ENCODE measurements around the gene TH. TPM values are rescaled to one million over a fixed set of nuclear protein-coding genes. Genes with fewer than 3 reads are reported as not detected.

TH gene
- total RNA-seq, 1 experiment from 2014 or later, result not detected

DNA sequence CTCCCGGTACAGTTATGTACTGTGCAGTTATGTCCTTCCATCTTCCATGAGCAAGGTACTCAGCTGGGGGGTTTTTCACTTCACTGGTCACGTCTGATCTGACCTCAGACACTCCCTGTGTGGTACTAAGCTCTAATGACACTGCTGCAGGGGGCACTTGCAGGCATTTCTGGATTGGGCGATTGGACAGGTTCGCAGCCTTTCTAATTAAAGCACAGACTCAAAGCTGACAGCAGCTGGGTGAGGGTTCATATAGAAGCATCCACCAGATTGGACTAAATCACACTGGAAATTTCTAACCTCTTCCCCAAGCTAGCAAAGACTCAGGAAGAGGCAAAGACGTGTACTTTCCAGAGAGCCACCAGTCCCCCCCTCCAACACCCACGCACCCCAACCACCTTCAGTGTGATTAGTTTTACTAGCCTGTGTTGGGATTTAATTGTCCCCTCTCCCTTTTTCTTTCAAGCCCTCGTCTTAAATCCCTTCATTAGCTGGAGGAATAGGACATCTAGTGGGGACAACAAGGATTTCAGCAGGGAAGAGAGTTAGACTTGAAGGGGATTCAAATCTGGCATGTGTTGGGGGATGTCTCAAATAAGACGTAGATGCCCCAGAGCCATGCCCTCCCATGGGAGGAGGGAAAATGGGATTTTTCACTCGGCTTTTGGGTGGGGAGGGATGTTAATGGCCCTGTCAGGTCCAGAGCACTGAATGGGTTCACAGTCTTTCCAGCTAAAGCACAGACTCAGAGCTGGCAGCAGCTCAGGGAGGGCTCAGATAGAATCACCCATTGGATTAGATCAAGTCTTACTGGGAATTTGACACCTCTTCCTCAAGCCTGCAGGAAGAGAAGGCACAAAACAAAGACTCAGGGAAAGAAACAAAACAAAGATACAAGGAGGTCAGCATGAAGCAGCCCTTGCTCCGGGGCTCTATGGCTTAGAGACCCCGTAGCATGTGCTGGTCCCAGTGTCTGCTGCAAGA, 21.5 kb downstream of the TH start:
- H3K9me3 Mint-ChIP-seq (ENCODE audit: unreplicated experiment), result no peaks in the 10 kb centered on the region

GRCh38 chr11:2149460-2149859, 22.2 kb downstream of the TH start:
- POLR2A ChIA-PET, result interaction anchor here (0.5 kb wide), 1 partner anchor 48 kb away, joined by 3 read pairs; no protein-coding TSS in a partner anchor
- Histone ChIP-seq H3K36me3 (ENCODE audit: control insufficient read depth, insufficient read depth, low read length) (no peaks in the 10 kb centered on the region), H3K4me3 (ENCODE audit: low read depth, low read length) (no peak overlapping the region), H3K4me1 (no peaks in the 10 kb centered on the region; the same call in 1 of the 2 replicates), H3K27me3 (replicated peaks; ENCODE audit: control insufficient read depth, insufficient read depth, low read length) (peaks cover 2% of the 10 kb centered on the region), H3K9me3 (no peaks in the 10 kb centered on the region)
- BruUV-seq (replicated peaks), result no TSS peak
- no peak overlapping the region for H3K27ac Mint-ChIP-seq (ENCODE audit: unreplicated experiment)
- H3K4me1 Mint-ChIP-seq (ENCODE audit: low read depth, unreplicated experiment), result no peaks in the 10 kb centered on the region
- peaks cover 6% of the 10 kb centered on the region for H3K36me3 Mint-ChIP-seq (ENCODE audit: insufficient read depth, unreplicated experiment)
- TF ChIP-seq, protein P1, sequence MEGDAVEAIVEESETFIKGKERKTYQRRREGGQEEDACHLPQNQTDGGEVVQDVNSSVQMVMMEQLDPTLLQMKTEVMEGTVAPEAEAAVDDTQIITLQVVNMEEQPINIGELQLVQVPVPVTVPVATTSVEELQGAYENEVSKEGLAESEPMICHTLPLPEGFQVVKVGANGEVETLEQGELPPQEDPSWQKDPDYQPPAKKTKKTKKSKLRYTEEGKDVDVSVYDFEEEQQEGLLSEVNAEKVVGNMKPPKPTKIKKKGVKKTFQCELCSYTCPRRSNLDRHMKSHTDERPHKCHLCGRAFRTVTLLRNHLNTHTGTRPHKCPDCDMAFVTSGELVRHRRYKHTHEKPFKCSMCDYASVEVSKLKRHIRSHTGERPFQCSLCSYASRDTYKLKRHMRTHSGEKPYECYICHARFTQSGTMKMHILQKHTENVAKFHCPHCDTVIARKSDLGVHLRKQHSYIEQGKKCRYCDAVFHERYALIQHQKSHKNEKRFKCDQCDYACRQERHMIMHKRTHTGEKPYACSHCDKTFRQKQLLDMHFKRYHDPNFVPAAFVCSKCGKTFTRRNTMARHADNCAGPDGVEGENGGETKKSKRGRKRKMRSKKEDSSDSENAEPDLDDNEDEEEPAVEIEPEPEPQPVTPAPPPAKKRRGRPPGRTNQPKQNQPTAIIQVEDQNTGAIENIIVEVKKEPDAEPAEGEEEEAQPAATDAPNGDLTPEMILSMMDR (IDR thresholded peaks at IDR 0.05; ENCODE audit: insufficient read depth in 1 of 2, low read depth in 1 of 2, low read length in 1 of 2, severe bottlenecking in 1 of 2, unreplicated experiment in 1 of 2), result no peak
- CTCF ChIA-PET, result interaction anchor here (1.0 to 11.5 kb wide), 28 partner anchors 10 to 509 kb away, joined by 3 to 188 read pairs (median 29); partner anchors contain the start of genes CTSD, IGF2, INS and SYT8
- H3K9me3 Mint-ChIP-seq (ENCODE audit: unreplicated experiment), result no peaks in the 10 kb centered on the region
- DNase-seq, result no peak
- no peak overlapping the region for H3K4me3 Mint-ChIP-seq (ENCODE audit: unreplicated experiment)
- intact Hi-C loops (cut with micrococcal nuclease; ENCODE audit: unreplicated experiment), result no loop called here
- H3K27me3 Mint-ChIP-seq (ENCODE audit: insufficient read depth, unreplicated experiment), result peaks cover 4% of the 10 kb centered on the region

More for the DNA sequence above, 21.5 kb downstream of the TH start:
- TF ChIP-seq, protein P1 (IDR thresholded peaks at IDR 0.05; ENCODE audit: insufficient read depth in 1 of 2, low read depth in 1 of 2, low read length in 1 of 2, severe bottlenecking in 1 of 2, unreplicated experiment in 1 of 2), result peak; percentile 70 to 81
- ChIA-PET CTCF (interaction anchor here (0.5 to 11.5 kb wide), 53 partner anchors 11 to 558 kb away, joined by 3 to 188 read pairs (median 10); partner anchors contain the start of genes CTSD, IGF2, INS and MRPL23), POLR2A (interaction anchor here (0.5 to 0.8 kb wide), 2 partner anchors 47 to 268 kb away, joined by 3 read pairs; no protein-coding TSS in a partner anchor)
- Mint-ChIP-seq H3K36me3 (ENCODE audit: insufficient read depth, unreplicated experiment) (peaks cover 6% of the 10 kb centered on the region), H3K4me3 (ENCODE audit: unreplicated experiment) (no peak overlapping the region), H3K4me1 (ENCODE audit: low read depth, unreplicated experiment) (no peaks in the 10 kb centered on the region), H3K27ac (ENCODE audit: unreplicated experiment) (no peak overlapping the region), H3K27me3 (ENCODE audit: insufficient read depth, unreplicated experiment) (peaks cover 4% of the 10 kb centered on the region)
- Histone ChIP-seq H3K4me3 (ENCODE audit: low read depth, low read length) (no peak overlapping the region), H3K9me3 (no peaks in the 10 kb centered on the region), H3K36me3 (ENCODE audit: control insufficient read depth, insufficient read depth, low read length) (no peaks in the 10 kb centered on the region), H3K27me3 (replicated peaks; ENCODE audit: control insufficient read depth, insufficient read depth, low read length) (no peaks in the 10 kb centered on the region), H3K4me1 (no peaks in the 10 kb centered on the region; the same call in 1 of the 2 replicates)
- intact Hi-C loops (cut with micrococcal nuclease; ENCODE audit: unreplicated experiment), result loop anchor here (1.0 to 2.0 kb wide), 2 partner anchors 319 to 497 kb away; no protein-coding TSS in a partner anchor
- BruUV-seq (replicated peaks), result no TSS peak
- DNase-seq, result peak in 1 of 2 experiments; percentile 64

DNA sequence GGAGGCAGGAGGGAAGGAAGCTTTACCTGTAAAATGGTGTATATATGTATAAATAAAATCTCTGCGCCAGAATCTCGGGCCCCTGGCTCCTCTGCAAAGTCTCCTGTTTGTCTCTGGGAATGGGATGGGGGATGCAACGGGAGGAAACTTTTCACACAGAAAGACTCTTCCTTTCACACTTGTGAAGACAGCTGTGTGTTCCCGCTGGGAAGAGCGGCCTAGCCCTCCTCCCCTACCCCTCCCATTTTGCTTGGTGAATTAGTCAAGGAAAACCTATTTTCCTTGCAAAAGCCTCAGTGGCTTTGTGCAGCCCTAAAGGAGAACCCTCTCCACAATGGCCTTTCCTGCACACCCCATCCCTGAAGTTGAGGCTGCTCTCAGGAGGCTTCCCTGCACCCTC, 23.0 kb downstream of the TH start:
- Mint-ChIP-seq H3K27ac (ENCODE audit: unreplicated experiment) (no peak overlapping the region), H3K4me1 (ENCODE audit: low read depth, unreplicated experiment) (no peaks in the 10 kb centered on the region), H3K27me3 (ENCODE audit: insufficient read depth, unreplicated experiment) (peaks cover 5% of the 10 kb centered on the region), H3K4me3 (ENCODE audit: unreplicated experiment) (no peak overlapping the region), H3K36me3 (ENCODE audit: insufficient read depth, unreplicated experiment) (peaks cover 6% of the 10 kb centered on the region), H3K9me3 (ENCODE audit: unreplicated experiment) (no peaks in the 10 kb centered on the region)
- Histone ChIP-seq H3K4me1 (peaks cover 5% of the 10 kb centered on the region), H3K36me3 (ENCODE audit: control insufficient read depth, insufficient read depth, low read length) (no peaks in the 10 kb centered on the region), H3K4me3 (ENCODE audit: low read depth, low read length) (no peak overlapping the region), H3K27me3 (replicated peaks; ENCODE audit: control insufficient read depth, insufficient read depth, low read length) (peaks cover 2% of the 10 kb centered on the region), H3K9me3 (no peaks in the 10 kb centered on the region)
- intact Hi-C loops (cut with micrococcal nuclease; ENCODE audit: unreplicated experiment), result no loop called here
- no TSS peak for BruUV-seq (replicated peaks)
- ChIA-PET CTCF (interaction anchor here (1.5 to 11.5 kb wide), 11 partner anchors 8 to 508 kb away, joined by 3 to 188 read pairs (median 68); partner anchors contain the start of gene INS), POLR2A (no interaction called here)
- no peak for DNase-seq
- TF ChIP-seq, protein P1 (IDR thresholded peaks at IDR 0.05; ENCODE audit: insufficient read depth in 1 of 2, low read depth in 1 of 2, low read length in 1 of 2, severe bottlenecking in 1 of 2, unreplicated experiment in 1 of 2), result no peak
